Measurements from ENCODE around the gene KIFC3.
"Not testable (repeated sequence)": the region's sequence is repeated elsewhere in the genome, so short reads cannot be mapped to it uniquely, and the experiment has no call there.

The KIFC3 gene

DNA sequence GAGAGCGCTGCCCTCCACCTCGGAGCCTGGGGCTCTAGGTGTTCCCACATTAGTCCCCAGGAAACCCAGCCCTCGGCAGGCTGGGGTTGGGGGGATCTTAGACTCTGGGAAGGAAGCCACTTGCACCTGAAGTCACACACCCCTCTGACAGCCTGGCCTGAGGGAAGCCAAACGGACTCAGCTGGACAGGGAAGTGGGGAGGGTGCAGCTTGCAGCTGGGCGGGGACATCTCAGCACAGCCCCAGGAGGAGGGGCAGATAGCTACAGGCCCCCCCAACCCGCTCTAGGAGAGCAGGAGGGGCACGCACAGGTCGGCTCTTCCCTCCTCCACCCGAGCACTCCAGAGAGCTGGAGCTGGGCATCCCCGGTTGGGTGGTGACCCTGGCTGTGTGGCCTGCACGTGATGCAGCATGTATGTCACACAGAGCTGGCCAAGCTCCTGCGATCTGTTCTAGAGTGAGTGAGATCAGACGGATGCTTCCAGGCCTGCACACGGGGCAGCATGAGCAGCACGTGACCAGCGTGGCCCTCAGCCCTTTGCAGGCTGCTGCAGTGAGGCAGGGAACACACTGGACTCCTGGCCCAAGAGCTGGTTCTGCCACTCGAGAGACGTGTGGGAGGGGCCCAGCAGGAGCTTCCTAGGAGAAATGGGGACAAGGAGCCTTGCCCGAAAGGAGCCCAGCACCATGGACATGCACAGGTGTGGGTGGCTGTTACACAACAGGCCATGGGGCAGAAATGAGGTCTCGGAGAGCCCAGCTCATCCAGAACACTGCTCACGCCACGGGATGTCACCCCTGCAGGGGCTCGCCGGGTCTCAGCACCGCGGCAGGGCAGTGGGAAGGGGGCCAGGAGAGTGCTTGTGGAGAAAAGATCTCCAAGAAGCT is 15.4 kb downstream of the KIFC3 start:
- DNase-seq, result no peak

DNA sequence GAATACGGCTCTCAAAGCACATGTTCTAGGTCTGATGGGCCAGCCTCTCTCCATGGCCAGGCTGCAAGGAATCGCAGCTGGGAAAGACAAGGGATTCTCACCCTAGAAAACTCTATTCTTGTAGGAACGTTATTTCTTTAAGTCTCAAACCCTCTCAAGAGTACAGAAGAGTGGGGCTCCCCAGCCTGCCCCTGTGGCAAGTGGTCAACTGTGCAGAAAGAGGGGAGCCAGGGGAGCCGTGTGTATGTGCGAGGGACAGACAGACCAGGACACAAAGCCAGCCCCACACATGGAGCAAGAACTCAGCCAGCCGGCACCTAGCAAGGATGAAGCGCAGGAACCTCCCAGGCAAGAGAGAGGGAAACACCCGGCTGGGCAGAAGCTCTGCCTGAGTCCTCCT is 16.4 kb downstream of the KIFC3 start:
- DNase-seq, result no peak

DNA sequence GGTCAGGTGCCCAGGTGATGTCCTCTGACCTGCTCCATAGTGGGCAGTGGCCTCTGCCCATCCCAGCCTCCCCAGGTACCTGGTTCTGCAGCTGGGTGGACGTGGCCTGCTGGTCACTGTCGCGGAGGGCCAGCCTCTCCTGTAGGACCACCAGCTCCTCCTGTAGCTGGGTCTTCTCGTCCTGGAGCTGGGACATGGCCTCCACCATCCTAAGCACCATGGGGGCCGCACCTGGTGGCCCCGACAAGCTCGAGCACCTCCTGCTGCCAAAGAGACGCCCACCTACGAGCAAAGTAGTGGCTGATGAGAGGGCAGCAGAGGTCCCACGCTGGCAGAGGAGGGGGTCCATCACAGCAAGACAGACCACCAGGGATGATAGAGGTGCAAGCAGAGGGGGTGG is 16.9 kb downstream of the KIFC3 start:
- no peak for DNase-seq

- no peak for DNase-seq
Measured at GRCh38 chr16:57784334-57784733, 18.0 kb downstream of the KIFC3 start.

DNA sequence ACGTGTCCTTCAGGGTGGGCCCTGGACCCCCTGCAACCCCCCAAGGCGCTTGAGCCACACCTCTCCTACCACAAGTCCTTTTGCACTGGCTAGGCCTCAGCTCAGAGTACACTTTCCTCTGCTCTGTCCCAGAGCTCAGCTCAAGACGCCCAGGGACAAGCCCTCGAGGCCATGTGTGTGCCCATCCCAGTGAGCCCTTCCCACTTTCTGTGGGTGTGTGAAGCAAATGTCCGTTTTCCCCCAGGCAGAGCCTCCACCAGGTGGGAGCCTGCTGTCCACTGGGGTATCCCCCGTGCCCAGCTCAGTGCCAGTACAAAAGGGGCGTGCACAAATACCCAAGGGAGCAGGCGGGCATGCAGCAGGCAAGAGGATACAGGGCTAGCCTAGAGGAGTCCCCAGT is 18.4 kb downstream of the KIFC3 start:
- no peak for DNase-seq

GRCh38 chr16:57783116-57783515 is 19.2 kb downstream of the KIFC3 start:
- DNase-seq, result no peak

GRCh38 chr16:57782607-57783055 is 19.7 kb downstream of the KIFC3 start:
- DNase-seq, result not testable (repeated sequence)

- no peak for DNase-seq
Measured at GRCh38 chr16:57781741-57782606, 20.3 kb downstream of the KIFC3 start.

- DNase-seq, result no peak
Measured at GRCh38 chr16:57781349-57781740, 20.9 kb downstream of the KIFC3 start.

- DNase-seq, result not testable (repeated sequence)
Measured at GRCh38 chr16:57779836-57780235, 22.5 kb downstream of the KIFC3 start.

DNA sequence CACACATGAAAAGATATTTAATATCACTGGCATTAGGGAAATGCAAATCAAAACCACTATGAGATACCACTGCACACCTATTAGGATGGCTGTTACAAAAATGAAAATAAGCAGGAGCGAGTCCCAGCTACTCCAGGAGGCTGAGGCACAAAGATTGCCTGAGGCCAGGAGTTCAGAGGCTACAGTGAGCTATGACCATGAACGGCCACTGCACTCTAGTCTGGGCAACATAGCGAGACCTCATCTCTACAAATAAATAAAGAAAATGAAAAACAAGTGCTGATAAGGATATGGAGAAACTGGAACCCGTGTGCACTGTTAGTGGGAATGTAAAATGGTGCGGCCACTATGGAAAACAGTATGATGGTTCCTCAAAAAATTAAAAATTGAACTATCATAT is 23.6 kb downstream of the KIFC3 start:
- no peak for DNase-seq

DNA sequence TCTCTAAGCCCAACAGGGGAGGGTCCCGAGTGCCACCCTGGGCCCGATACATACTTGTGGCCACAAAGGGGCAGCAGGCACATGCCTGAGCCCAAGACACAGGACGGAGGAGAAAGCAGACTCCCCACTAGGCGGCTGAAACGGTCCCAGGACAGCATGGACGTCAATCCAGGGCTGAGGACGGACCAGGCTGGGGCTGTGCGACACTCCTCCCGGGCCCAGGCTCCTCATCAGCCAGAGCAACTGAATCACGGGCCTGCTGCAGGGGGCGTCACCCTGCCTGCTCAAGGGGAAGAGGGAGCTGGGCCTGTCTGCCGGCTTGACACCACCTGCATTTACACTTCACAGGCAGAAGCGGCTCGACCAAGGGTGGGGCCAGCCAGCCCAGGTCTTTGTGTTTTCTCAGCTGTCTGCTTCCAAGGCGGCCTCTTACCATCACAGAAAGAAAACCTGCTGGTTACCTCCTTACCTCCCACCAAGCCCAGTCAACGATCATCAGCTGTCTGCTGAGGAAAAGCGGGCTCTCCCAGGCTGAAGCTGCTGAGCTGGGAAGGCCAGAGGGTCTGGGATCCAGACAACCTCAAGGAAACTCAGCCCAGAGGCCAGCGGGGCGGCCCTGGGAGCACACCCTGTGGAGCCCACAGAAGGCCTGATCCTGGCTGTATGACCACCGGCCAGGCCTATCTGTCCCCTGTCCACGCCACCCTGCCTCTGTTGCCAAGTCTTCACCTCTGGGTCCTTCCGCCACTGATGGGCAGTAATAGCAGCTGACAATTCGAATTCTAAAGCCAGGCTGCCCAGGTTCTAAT is 26.4 kb downstream of the KIFC3 start:
- no peak for DNase-seq

DNA sequence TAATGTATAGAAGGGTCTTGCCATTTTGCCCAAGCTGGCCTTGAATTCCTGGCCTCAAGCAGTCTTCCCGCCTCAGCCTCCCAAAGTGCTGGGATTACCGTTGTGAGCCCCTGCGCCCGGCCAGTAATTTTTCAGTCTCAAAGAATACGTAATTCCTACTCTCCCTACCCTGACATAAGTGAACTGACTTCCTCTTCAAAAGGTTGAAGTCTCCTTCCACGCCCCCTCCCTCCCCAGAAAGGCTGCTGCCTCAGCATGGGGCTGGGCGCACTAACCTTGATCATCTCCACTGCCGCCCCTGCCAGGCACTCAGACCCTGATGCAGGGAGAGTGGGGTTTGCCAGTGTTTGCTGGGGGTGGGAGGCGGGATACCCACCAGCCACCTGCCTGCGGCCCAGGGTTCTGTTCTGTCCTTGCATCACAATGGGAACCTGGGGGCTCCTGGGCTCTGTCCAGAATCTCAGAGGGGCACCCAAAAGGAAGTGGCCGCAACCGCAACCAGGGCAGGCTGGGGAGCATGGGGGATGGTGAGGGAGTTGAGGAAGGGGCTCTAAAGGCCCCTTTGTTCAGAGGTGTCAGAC is 27.5 kb downstream of the KIFC3 start:
- DNase-seq, result no peak

GRCh38 chr16:57773655-57774295 is 28.5 kb downstream of the KIFC3 start:
- no peak for DNase-seq

DNA sequence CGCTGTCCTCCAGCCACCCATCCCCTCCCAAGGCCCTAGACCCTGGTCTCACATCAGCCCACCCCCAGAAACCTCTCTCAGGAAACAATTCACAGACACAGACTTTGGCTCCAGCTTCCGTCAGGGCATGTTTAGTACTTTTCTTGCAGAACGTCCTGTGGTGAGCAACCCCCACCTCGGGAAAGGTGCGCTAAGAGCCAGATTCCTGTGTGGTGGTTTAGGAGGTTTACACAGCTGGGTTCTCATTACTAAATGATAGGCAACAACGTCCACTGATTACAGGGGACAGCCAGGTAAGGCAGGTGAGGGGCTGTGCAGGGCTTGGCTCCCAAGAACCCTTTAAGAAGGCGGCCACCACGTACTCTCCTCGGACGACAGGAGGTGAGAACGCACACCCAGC is 29.3 kb downstream of the KIFC3 start:
- no peak for DNase-seq

DNA sequence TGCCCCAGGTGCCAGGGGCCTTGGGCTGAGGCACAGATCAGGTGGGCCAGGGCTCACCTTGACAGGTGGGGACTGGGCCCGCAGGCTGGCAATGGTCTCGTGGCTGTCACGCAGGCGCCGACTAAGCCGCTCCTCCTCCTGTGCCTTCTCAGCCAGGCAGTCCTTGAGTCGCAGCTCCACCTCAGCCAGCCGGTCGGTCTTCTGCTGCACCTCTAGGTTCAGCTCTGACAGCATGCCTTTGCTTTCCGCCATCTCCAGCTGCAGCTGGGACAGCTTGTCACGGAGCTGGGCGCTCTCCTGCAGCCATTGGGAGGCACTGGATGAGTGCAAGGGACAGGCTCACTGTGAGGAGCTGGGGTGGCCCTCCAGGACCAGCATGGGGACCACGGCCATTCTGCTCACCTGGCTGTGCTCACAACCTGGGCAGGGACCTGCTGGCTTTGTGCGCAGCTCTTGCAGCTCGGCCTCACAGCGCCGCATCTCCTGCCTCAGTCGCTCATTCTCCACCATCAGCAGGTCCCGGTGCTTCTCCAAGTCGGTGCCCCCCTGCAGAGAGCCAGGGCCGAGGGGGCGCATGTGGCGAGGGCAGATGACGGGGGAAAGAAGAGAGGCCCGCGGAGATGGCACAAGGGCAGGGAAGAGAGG is 31.0 kb downstream of the KIFC3 start:
- no peak for DNase-seq

GRCh38 chr16:57770361-57770760 is 31.9 kb downstream of the KIFC3 start:
- no peak for DNase-seq

GRCh38 chr16:57769541-57770145 is 32.6 kb downstream of the KIFC3 start:
- DNase-seq, result no peak

- no peak for DNase-seq
Measured at GRCh38 chr16:57766714-57767348, 35.5 kb downstream of the KIFC3 start.

DNA sequence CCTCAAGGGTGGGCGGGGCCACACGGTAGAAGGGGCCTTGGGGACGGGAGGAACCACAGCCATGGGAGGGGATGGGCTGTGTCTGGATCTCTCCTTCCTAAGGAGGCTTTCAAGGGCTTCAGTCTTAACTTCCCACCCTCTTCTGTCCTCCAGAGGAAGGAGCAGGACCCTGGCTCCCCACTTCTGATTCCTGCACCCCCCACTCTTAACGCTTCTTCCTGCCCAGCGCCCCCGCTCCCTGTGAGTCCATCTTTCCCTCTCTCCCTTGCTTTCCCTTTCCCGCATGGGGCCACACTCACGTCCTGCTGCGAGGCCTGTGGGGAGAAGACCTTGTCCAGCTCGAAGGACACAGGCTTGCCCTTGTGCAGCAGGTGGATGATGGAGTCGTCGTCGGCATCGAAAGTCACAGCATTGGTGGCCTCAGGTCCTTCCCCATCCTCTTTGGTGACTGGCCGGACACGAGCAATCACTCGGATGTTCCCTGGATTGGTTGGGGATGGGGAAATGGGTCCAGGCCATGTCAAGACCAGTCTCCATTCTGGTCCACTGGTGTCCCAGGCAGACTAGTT is 37.0 kb downstream of the KIFC3 start:
- DNase-seq, result no peak

Data from activated CD4-positive, alpha-beta T cell treated with anti-CD3 and anti-CD28 coated beads, Interleukin-10, Interleukin-2, amounts not matched to agents 100 ng/mL and 50 ng/mL, durations not matched to agents 16 hours and 8 hours (primary cell).